IPS-15b (cell line): Measurements from ENCODE around the gene DUSP2.

Source experiments
- H3K27me3 ChIP-seq: one replicate; pipeline ENCODE4 v1.6.1; 2013; ENCODE audit warnings: low read length; ENCODE audit not compliant: control insufficient read depth, insufficient read depth
- H3K36me3 ChIP-seq: one replicate; pipeline ENCODE4 v1.6.1; 2013; ENCODE audit warnings: low read length; ENCODE audit not compliant: control insufficient read depth, insufficient read depth
- H3K4me1 ChIP-seq: one replicate; pipeline ENCODE4 v1.6.1; 2013; ENCODE audit warnings: mild to moderate bottlenecking, low read length; ENCODE audit not compliant: control insufficient read depth, insufficient read depth
- H3K4me3 ChIP-seq: one replicate; pipeline ENCODE4 v1.5.1; 2013; ENCODE audit warnings: low read depth, low read length
- H3K9ac ChIP-seq: one replicate; pipeline ENCODE4 v1.6.1; 2013; ENCODE audit warnings: low read depth, mild to moderate bottlenecking, low read length
- H3K9me3 ChIP-seq: one replicate; pipeline ENCODE4 v1.6.1; 2013; ENCODE audit warnings: mild to moderate bottlenecking, low read length; ENCODE audit not compliant: control insufficient read depth, insufficient read depth

Gene DUSP2

GRCh38 chr2:96097951-96098823 lies 47.1 kb downstream of the DUSP2 start:
- Histone ChIP-seq H3K4me3 (no peak overlapping the region), H3K27me3 (no peaks in the 10 kb centered on the region), H3K9me3 (no peaks in the 10 kb centered on the region), H3K36me3 (no peaks in the 10 kb centered on the region), H3K4me1 (no peaks in the 10 kb centered on the region), H3K9ac (no peak overlapping the region)

DNA sequence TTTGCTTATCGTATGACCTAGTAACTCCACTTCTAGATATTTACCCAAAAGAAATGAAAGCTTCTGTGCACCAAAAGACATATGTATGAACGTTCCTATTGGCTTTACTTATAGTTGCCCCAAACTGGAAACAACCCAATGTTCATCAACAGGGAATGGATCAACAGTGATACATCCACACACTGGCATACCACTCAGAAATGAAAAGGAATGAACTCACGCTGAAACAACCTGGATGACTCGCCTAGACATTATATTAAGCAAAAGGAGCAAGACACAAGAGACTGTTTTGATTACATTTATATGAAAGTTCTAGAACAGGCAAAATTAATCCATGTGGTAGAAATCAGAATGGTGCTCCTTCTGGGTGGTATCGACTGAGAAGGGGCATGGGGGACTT lies 47.8 kb downstream of the DUSP2 start:
- Histone ChIP-seq H3K4me1 (peaks cover under 1% of the 10 kb centered on the region), H3K36me3 (no peaks in the 10 kb centered on the region), H3K9ac (no peak overlapping the region), H3K27me3 (no peaks in the 10 kb centered on the region), H3K9me3 (no peaks in the 10 kb centered on the region), H3K4me3 (no peak overlapping the region)

- Histone ChIP-seq H3K4me1 (peaks cover 9% of the 10 kb centered on the region), H3K9me3 (no peaks in the 10 kb centered on the region), H3K27me3 (no peaks in the 10 kb centered on the region), H3K4me3 (no peak overlapping the region), H3K9ac (no peak overlapping the region), H3K36me3 (no peaks in the 10 kb centered on the region)
Measured at GRCh38 chr2:96095116-96095636, 50.1 kb downstream of the DUSP2 start.

- H3K4me3 ChIP-seq = no peak overlapping the region
- H3K27me3 ChIP-seq = no peaks in the 10 kb centered on the region
- H3K9ac ChIP-seq = no peak overlapping the region
- peaks cover 9% of the 10 kb centered on the region for H3K4me1 ChIP-seq
- no peaks in the 10 kb centered on the region for H3K9me3 ChIP-seq
- no peaks in the 10 kb centered on the region for H3K36me3 ChIP-seq
Measured at GRCh38 chr2:96093528-96093927, 51.7 kb downstream of the DUSP2 start.
